ENCODE data around the gene ASIP.

Gene ASIP

DNA sequence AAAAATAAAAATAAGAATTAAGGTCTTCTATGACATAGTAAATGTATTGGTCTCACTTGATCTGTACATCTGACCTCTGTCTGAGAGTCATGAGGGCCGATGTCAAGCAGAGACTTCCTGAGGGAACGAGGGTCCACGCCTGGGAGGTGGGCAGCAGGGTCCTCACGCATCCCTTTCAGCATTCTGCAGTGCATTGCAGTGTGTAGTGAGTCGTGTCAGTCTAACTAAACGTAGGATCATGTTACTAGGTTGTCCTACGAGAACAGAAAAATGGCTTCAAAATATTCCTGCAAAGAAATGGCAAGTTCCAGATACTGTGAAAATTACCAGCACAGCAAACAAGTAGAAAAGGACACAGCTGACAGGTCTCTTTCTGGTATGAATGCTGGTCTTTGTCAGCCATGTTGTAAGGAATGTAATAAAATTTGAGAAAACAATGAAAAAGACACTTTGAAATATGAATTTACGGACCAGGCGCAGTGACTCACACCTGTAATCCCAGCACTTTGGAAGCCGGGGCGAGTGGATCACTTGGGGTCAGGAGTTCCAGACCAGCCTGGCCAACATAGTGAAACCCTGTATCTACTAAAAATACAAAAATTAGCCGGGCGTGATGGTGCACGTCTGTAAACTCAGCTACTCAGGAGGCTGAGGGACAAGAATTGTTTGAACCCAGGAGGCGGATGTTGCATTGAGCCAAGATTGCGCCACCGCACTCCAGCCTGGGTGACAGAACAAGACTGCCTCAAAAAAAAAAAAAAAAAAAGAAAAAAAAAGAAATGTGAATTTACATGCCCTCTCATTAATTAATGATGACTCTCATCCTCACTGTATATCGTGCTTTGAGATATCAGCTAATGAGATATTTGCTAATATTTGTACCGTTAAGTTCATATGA is 64.4 kb downstream of the ASIP start:
- DNase-seq (ENCODE audit: extremely low read depth, low read depth): no peak
- TF ChIP-seq, protein P1, sequence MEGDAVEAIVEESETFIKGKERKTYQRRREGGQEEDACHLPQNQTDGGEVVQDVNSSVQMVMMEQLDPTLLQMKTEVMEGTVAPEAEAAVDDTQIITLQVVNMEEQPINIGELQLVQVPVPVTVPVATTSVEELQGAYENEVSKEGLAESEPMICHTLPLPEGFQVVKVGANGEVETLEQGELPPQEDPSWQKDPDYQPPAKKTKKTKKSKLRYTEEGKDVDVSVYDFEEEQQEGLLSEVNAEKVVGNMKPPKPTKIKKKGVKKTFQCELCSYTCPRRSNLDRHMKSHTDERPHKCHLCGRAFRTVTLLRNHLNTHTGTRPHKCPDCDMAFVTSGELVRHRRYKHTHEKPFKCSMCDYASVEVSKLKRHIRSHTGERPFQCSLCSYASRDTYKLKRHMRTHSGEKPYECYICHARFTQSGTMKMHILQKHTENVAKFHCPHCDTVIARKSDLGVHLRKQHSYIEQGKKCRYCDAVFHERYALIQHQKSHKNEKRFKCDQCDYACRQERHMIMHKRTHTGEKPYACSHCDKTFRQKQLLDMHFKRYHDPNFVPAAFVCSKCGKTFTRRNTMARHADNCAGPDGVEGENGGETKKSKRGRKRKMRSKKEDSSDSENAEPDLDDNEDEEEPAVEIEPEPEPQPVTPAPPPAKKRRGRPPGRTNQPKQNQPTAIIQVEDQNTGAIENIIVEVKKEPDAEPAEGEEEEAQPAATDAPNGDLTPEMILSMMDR (IDR thresholded peaks at IDR 0.05; ENCODE audit: low read depth, low read length): no peak

DNA sequence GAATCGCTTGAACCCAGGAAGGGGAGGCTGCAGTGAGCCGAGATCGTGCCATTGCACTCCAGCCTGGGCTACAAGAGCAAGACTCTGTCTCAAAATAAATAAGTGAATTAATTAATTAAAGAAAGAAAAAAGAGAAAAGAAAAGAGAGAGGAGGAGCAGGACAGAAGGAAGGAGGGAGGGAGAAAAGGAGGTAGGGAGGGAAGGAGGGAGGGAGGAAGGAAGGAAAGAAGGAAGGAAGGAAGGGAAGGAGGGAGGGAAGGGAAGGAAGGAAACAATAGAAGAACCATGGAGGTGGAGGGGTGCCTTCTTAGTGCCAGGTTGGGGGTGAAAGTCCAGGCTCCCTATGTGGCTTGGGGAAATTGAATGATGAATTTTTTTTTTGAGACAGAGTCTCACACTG is 68.5 kb downstream of the ASIP start:
- TF ChIP-seq, protein P1 (IDR thresholded peaks at IDR 0.05; ENCODE audit: low read depth, low read length): no peak
- DNase-seq (ENCODE audit: extremely low read depth, low read depth): no peak

DNA sequence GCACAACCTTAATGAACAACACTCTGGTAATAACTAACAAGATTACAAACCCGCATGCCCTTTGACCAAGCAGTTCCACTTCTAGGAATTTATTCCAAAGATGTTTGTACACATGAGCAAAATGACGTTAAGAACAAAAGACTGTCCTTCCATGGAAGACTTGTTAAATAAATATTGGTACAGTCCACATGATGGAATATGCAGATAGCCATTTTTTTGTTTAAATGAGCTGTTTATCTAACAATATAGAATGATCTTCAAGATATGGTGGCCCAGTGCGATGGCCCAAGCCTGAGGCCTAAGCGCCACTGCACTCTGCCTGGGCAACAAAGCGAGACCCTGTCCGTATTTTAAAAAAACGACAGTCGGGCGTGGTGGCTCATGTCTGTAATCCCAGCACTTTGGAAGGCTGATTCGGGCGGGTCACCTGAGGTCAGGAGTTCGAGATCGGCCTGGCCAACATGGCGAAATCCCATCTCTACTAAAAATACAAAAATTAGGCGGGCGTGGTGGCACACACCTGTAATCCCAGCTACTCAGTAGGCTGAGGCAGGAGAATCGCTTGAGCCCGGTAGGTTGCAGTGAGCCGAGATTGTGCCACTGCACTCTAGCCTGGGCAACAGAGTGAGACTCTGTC is 69.4 kb downstream of the ASIP start:
- DNase-seq (ENCODE audit: extremely low read depth, low read depth): no peak
- TF ChIP-seq, protein P1 (IDR thresholded peaks at IDR 0.05; ENCODE audit: low read depth, low read length): no peak

DNA sequence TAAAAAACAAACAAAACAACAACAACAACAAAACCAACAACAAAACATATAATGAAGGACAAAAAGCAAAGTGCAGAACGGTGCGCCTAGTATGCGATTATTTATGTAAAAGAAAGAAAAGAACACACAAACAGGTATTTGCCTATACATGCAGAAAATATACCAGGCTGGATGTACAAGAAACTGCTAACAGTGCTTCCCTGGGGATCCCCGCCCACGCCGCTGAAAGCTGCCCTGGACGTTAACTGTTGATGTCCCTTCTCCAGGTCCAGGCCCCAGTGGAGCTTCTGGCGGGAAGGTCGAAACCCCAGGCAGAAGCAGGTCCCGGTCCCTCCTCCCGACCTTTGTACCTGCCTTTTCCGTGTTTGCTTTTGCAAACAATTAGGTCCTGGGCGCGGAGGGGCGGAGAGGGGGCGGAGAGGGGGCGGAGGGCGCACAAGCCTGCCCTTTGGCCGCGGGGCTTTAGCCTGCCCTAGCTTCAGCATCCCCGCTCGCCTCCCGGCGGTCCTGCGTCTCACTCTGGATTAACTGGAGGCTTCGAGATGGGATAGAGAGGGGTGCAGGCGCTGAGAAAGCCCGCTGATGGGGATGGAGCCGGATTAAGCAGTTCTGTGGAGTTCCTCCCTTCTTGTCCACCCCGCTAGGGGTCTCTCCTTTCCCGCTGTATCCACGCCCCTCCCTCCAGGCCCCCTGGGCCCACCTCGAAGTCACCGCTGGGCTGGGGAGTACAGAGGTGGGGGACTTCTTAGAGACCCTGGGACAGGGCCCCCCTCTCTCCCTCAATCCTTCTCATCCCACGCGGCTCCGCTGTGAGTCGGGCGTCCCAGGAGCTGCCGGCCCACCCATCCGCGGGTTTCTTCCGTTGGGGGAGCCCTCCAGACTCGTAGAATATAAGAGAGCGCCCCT is 70.1 kb downstream of the ASIP start:
- no peak for DNase-seq (ENCODE audit: extremely low read depth, low read depth)
- TF ChIP-seq, protein P1 (IDR thresholded peaks at IDR 0.05; ENCODE audit: low read depth, low read length): peak; percentile 30

DNA sequence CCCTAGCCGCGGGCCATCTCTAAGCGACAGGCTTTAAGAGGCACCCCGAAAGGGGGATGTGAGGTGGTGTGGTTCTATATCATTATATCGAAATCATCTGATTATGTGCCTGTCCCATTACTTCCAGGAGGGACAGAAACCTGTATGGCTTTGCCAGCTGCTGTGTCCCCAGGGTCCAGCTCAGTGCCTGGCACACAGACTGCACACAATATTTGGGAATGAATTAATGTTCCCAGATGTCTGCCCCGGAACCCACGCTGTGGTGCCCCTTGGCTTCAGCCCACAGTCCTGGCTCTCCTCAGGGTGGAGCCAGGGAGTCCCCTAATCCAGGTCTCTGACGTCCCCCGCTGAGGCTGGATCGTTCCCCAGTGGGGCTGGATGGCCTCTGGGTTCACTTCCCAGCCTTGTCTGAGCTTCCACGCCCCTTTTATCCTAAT is 70.8 kb downstream of the ASIP start:
- TF ChIP-seq, protein P1 (IDR thresholded peaks at IDR 0.05; ENCODE audit: low read depth, low read length): no peak
- no peak for DNase-seq (ENCODE audit: extremely low read depth, low read depth)

DNA sequence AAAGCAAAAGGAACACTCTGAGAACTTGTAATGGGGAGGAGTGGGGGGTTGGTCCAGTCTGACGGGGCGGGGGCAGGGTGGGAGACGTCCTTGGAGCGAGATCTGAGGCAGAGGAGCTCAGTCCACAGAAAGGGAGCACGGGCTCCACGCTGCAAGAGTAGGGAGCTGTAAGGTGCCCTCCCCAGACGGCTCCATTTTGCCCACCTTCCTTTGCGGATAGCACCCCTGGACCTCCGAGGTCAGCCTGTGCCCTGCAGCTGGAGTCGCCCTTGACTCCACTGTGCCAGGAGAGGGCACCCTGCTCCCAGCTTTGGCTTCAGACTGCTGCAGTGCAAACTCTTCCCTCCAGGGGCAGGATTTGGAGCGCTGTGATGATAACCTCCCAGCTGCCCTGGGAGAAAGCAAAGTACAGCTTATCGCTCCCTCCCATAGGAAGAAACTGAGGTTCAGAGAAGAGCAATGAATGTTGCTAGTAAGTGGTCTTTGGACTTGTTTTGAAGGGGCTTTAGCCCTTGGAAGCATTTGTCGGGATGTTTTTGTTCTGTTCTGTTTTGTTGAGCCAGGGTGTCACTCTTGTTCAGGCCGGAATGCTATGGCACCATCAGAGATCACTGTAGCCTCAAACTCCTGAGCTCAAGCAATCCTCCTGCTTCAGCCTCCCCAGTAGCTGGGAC is 71.5 kb downstream of the ASIP start:
- DNase-seq (ENCODE audit: extremely low read depth, low read depth): peak; percentile 64
- TF ChIP-seq, protein P1 (IDR thresholded peaks at IDR 0.05; ENCODE audit: low read depth, low read length): no peak; the same call in none of the 2 replicates

All from AG09319 (cell line).